ENCODE measurements around the gene MAGIX. TPM values are rescaled to one million over a fixed set of nuclear protein-coding genes. Genes with fewer than 3 reads are reported as not detected.

The MAGIX gene
- total RNA-seq, 4 donors from 2014 or later, result 5.6 to 28.8 (median 12.7) TPM

GRCh38 chrX:49161632-49162031 lies 926 bp upstream of the MAGIX start:
- Histone ChIP-seq H3K4me3 (no peak overlapping the region), H3K4me1 (peaks cover 0 to 5% (median 1%) of the 10 kb centered on the region in 4 donors), H3K27ac (peak overlapping the region in 3 of 4 donors; percentile 34 to 52 (median 51)), H3K27me3 (no peaks in the 10 kb centered on the region), H3K9me3 (no peaks in the 10 kb centered on the region), H3K36me3 (no peaks in the 10 kb centered on the region)
- TF ChIP-seq EP300 (IDR thresholded peaks at IDR 0.05; ENCODE audit: low read depth) (no peak), POLR2A (IDR thresholded peaks at IDR 0.05) (no peak), CTCF (IDR thresholded peaks at IDR 0.05) (no peak), POLR2AphosphoS5 (IDR thresholded peaks at IDR 0.05) (no peak)
- in situ Hi-C loops (cut with MboI; ENCODE audit: low pct_ligation_motif_present in 1 of 4, low pct_unique_long_range_greater_than_20kb in 1 of 4, low sequenced_read_pairs in 3 of 4) (no loop called here), intact Hi-C loops (cut with DNase I; ENCODE audit: low total_unique reads) (no loop called here)
- no peak for DNase-seq
- 84 to 100% methylated on average over 3 to 5 of the region's 5 CpGs for WGBS, 2 donors (ENCODE audit: low coverage in 1 of 2)

- H3K4me3 ChIP-seq, result peak overlapping the region in 3 of 4 donors; percentile 32 to 51 (median 34)
- no peaks in the 10 kb centered on the region for H3K36me3 ChIP-seq
- intact Hi-C loops (cut with DNase I; ENCODE audit: low total_unique reads) (no loop called here), in situ Hi-C loops (cut with MboI; ENCODE audit: low pct_ligation_motif_present in 1 of 4, low pct_unique_long_range_greater_than_20kb in 1 of 4, low sequenced_read_pairs in 3 of 4) (no loop called here)
- H3K4me1 ChIP-seq, result peaks cover 0 to 18% (median 7%) of the 10 kb centered on the region in 4 donors
- peak overlapping the region; percentile 93 to 95 (median 94) for H3K27ac ChIP-seq
- peak; percentile 88 for DNase-seq
- peak; percentile 46 to 78 (median 59) for TF ChIP-seq CTCF (IDR thresholded peaks at IDR 0.05)
- peak in 2 of 3 donors; percentile 46 to 54 for TF ChIP-seq POLR2AphosphoS5 (IDR thresholded peaks at IDR 0.05)
- no peak for TF ChIP-seq POLR2A (IDR thresholded peaks at IDR 0.05)
- TF ChIP-seq EP300 (IDR thresholded peaks at IDR 0.05; ENCODE audit: low read depth), result no peak
- 40% methylated on average over 63 of the region's 69 CpGs; no CpG with 5 or more reads in 1 of the 2 donors for WGBS, 2 donors (ENCODE audit: low coverage in 1 of 2)
- no peaks in the 10 kb centered on the region for H3K9me3 ChIP-seq
- no peaks in the 10 kb centered on the region for H3K27me3 ChIP-seq
These were observed 1.2 kb downstream of the MAGIX start for GRCh38 chrX:49163555-49164419.

DNA sequence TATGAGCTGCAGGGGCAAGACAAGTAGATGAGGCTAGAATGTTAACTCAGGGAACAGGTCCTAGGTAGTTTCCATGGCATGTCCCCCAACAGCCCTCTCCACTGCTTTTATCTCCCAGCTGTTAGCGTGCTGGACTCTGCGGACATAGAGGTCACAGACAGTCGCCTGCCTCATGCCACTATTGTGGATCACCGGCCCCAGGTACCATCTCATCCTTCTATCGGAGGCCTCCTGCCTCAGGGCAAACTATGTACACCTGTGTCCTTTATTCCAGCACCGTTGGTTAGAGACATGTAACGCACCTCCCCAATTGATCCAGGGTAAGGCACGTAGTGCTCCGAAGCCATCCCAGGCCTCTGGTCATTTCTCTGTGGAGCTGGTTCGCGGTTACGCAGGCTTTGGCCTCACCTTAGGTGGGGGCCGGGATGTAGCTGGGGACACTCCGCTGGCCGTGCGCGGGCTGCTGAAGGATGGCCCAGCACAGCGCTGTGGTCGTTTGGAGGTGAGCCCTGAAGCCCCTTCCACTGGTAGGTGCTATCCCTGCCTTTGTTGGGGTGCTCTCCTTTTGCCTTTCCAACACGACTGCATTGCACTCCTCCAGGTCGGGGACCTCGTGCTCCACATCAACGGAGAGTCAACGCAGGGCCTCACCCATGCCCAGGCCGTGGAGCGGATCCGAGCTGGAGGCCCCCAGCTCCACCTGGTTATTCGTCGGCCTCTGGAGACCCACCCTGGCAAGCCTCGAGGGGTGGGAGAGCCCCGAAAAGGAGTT lies 2.2 kb downstream of the MAGIX start:
- Histone ChIP-seq H3K4me3 (no peak overlapping the region), H3K4me1 (peaks cover 0 to 18% (median 7%) of the 10 kb centered on the region in 4 donors), H3K36me3 (no peaks in the 10 kb centered on the region), H3K27me3 (no peaks in the 10 kb centered on the region), H3K27ac (peak overlapping the region; percentile 93 to 95 (median 94)), H3K9me3 (no peaks in the 10 kb centered on the region)
- intact Hi-C loops (cut with DNase I; ENCODE audit: low total_unique reads) (no loop called here), in situ Hi-C loops (cut with MboI; ENCODE audit: low pct_ligation_motif_present in 1 of 4, low pct_unique_long_range_greater_than_20kb in 1 of 4, low sequenced_read_pairs in 3 of 4) (no loop called here)
- TF ChIP-seq EP300 (IDR thresholded peaks at IDR 0.05; ENCODE audit: low read depth), result no peak
- no peak for TF ChIP-seq CTCF (IDR thresholded peaks at IDR 0.05)
- TF ChIP-seq POLR2A (IDR thresholded peaks at IDR 0.05), result no peak
- no peak for TF ChIP-seq POLR2AphosphoS5 (IDR thresholded peaks at IDR 0.05)
- WGBS, 2 donors (ENCODE audit: low coverage in 1 of 2), result 84% methylated on average over 28 of the region's 31 CpGs; no CpG with 5 or more reads in 1 of the 2 donors
- no peak for DNase-seq
